Skin of body (tissue), 2 donors: Measurements from ENCODE around the gene CEP126. TPM values are rescaled to one million over a fixed set of nuclear protein-coding genes. Genes with fewer than 3 reads are reported as not detected.
"Not testable (repeated sequence)": the region's sequence is repeated elsewhere in the genome, so short reads cannot be mapped to it uniquely, and the experiment has no call there.

Source experiments
- DNase-seq: peaks from one replicate; lab custom pipeline; 2025; lab: John Stamatoyannopoulos, UW
- total RNA-seq: library from RNA; depleted of rRNA; stranded (reverse); fragments of >200 nt; gene quantifications from one replicate; pipeline ENCODE4 v1.2.3, GENCODE V29; 2014

CEP126 gene
- total RNA-seq, 1 donor from 2014 or later, result 6.1 TPM

GRCh38 chr11:101931692-101932091 lies 16.9 kb downstream of the CEP126 start:
- no peak for DNase-seq

GRCh38 chr11:101940901-101941520 lies 26.2 kb downstream of the CEP126 start:
- DNase-seq, result no peak

DNA sequence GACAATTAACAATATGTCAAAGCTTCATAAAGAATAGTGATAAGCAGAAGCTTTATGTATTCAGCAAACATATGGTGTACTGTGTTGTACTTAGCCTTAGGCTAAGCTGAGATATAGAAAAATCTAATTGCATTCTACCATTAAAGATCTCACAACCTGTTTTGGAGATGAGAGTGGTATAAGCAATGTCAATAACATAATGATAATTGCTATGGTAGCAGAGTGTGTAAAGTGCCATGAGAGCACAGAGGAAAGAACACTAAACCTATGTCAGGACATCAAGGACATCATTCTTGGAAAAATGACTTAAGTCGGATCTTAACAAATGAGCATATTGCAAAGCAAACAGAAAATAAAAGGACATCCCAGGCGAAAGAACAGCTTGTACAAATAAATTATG lies 30.1 kb downstream of the CEP126 start:
- DNase-seq, result no peak

- DNase-seq, result no peak
Observed at GRCh38 chr11:101945448-101945847, 30.6 kb downstream of the CEP126 start.

DNA sequence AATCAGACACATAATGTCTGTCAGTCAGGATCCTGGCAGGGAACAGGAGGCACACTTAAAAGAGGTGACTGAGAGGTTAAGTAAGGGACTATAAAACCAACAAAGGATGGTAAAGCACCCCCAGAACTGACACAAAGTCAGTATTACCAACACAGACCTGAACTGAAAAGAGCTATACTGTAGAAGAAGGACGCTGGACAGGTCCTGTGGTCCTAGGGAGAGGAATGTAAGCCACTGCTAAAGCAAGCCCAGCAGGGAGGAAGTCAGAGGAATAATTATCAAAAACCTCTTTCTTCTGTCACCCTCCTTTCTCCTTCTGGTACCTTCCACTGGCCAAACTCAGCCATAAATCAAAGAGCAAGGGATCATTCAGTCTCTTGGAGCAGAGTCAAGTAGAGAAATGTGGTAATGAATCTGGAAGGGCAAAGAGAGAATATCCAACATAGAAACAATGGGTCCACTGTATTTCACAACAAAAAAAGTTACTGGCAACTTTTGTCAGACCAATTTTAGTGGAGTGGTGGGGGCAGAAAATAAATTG lies 34.9 kb downstream of the CEP126 start:
- DNase-seq, result no peak

- no peak for DNase-seq
Observed at GRCh38 chr11:101955278-101955677, 40.5 kb downstream of the CEP126 start.

DNA sequence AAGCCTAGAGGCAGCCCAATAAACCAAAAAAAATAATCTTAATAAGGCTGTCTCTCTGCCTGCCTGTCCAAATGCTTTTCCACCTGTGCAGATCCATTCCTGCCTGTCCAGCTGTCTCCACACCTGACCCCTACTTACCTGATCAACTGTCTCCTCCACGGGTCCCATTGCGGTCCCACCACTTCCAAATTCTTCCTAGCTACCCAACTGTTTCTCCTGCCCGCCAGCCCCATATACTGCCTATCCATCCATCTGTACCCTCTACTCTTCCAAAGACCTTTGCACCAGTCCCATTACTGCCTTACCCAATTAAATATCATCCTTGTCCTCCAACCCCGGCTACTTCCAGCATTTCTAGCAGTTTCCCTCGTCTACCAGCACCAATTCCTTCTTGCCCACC lies 40.9 kb downstream of the CEP126 start:
- DNase-seq, result no peak

- DNase-seq, result no peak
Observed at GRCh38 chr11:101960231-101960630, 45.4 kb downstream of the CEP126 start.

DNA sequence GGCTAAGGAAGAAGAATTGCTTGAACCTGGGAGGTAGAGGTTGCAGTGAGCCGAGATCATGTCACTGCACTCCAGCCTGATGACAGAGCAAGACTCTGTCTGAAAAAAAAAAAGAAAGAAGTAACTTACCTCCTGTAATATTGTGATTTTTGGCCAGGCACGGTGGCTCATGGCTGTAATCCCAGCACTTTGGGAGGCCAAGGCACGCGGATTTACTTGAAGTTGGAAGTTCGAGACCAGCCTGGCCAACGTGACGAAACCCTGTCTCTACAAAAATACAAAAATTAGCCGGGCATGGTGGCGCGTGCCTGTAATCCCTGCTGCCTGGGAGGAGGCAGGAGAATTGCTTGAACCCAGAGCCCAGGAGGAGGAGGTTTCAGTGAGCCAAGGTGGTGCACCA lies 49.4 kb downstream of the CEP126 start:
- not testable (repeated sequence) for DNase-seq

GRCh38 chr11:101974255-101974654 lies 59.4 kb downstream of the CEP126 start:
- DNase-seq, result no peak

DNA sequence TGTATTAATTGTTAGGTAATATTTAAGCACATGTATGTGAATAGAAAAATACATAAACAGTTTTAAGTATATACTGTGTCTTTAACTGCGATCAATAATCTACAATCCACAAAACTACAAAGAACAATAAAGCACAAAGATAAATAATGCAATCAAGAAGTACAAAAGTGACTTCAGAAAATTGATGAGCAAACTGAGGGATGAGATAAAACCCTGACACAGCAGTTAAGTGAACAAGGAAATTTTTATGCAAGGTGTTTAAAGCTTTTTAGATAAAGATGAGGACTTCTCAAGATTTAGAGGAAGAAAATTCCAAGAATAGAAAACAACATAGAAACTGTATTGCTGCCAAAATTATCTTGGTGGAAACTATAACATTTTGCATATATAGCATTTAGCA lies 60.0 kb downstream of the CEP126 start:
- no peak for DNase-seq

GRCh38 chr11:101975734-101976133 lies 60.9 kb downstream of the CEP126 start:
- DNase-seq, result no peak

GRCh38 chr11:101987370-101987769 lies 72.6 kb downstream of the CEP126 start:
- no peak for DNase-seq

DNA sequence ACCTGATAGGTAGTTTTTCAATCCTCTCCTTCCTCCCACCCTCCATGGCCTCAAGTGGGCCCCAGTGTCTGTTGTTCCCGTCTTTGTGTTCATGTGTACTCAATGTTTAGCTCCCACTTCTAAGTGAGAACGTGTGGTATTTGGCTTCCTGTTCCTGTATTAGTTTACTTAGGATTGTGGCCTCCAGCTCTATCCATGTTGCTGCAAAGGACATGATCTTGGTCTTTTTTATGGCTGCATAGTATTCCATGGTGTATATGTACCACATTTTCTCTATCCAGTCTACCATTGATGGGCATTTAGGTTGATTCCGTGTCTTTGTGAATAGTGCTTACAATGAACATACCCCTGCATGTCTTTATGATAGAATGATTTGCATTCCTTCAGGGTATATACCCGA lies 78.4 kb downstream of the CEP126 start:
- DNase-seq, result no peak

- DNase-seq, result not testable (repeated sequence)
Observed at GRCh38 chr11:101994052-101994469, 79.3 kb downstream of the CEP126 start.

DNA sequence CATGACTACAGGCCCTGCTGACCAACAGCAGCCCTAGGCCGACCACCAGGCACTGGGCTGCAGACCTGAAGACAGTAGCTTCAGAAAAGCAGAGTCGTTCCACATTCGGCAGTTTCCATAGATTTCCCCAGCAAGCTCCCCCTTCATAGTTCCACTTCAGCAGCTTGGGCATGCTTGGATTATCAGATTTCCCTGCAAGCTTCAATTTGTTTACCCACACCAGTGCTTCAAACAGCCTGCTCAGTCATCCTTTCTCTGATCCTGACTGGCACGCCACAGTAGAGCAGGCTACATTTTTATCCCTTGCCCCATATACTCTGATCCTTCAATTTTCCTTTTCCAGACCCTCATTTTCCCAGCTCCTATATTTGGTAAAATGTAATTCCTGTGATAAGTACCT lies 81.3 kb downstream of the CEP126 start:
- no peak for DNase-seq

DNA sequence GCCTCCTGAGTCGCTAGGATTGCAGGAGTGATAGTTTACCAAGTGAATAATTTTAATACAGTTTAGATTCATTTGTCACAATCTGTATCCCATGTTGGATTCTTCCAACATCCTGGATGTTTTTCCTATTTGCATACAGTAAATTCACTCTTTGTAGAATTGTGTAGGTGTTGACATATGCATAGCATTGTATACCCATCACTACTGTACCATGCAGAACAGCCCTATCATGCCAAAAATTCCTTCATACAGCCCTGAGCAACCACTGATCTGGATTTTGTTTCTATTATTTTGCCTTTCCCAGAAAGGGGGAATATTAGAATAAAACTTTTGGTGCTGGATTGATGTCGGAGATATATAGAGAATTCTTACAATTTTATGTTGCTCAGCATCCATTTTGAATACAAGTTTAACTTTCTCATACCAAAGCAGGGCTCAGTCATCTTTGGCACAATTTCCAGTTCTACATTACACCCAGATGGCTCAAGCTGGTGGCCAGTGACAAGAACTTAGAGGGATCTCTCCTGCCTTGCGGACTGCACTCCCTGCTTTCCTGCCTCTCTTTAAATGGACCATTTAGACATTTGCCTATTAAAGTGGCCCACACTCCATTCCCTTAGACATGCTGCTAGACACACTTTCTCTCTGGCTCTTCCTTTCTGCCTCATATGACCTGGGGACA lies 87.0 kb downstream of the CEP126 start:
- DNase-seq, result no peak

- DNase-seq, result no peak
Observed at GRCh38 chr11:102004220-102004619, 89.4 kb downstream of the CEP126 start.

DNA sequence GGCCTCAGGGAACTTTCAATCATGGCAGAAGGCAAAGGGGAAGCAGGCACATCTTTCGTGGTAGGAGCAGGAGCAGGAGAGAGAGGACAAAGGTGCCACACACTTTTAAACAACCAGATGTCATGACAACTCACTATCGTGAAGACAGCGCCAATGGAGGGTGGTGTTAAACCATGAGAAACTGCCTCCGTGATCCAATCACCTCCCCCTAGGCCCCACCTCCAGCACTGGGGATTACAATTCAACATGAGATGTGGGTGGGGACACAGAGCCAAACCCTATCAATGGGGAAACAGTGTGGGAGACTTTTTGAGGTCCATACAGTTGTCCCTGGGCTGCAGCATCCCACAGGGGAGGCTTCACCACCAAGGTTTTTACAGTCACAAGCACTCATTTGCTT lies 90.5 kb downstream of the CEP126 start:
- no peak for DNase-seq

- DNase-seq, result no peak
Observed at GRCh38 chr11:102006835-102007566, 92.2 kb downstream of the CEP126 start.

DNA sequence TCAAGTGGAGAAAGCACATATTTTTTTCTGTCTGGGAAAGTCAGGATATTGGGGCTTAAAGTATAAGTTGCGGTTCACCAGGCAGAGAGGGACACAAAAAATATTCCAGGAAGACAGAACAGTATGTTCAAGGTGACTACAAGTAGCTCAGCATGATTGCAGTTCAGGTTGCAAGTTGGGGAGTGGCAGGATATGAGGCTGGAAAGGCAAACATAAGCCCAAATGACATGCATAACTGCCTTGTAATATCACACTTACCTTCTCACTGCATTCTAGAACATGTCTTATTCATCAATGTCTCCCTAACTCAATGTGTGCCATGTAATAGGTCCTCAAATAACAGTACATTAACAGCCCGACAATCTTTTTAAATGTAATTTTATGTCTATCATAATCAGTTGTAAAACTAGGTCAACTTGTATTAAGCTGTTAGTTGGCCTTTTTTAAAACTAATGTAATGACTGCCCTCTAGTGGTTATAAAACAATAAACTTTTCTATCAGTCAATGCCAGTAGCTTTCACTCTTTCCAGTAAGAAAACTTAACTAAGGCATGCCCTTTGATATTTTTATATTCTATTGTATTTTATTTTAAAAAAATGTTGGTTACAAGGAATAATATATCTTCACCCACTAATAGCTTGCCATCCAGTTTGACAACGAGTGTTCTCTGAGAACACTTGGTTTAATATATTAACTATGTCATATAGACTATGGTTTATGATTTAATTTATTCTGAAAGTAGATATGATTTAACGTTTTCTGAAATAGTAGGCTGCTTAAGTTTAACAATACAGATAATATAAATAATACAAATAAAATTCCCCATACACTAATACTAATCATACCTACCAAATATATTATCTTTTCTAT lies 93.0 kb downstream of the CEP126 start:
- DNase-seq, result peak; percentile 46
